ENCODE measurements around the gene OR4C13.
"Not testable (repeated sequence)": the region's sequence is repeated elsewhere in the genome, so short reads cannot be mapped to it uniquely, and the experiment has no call there.

- not testable (repeated sequence) for TF ChIP-seq CTCF, POLR2A (IDR thresholded peaks at IDR 0.05)
Observed at GRCh38 chr11:49948701-49949100, 3.5 kb upstream of the OR4C13 start.
